ENCODE measurements around the gene RASSF3. TPM values are rescaled to one million over a fixed set of nuclear protein-coding genes. Genes with fewer than 3 reads are reported as not detected.

The RASSF3 gene
- total RNA-seq, 2 experiments from 2014 or later: 118 to 127 TPM

GRCh38 chr12:64590183-64590582, 20.1 kb upstream of the RASSF3 start:
- Mint-ChIP-seq H3K9me3 (no peaks in the 10 kb centered on the region), H3K27me3 (no peaks in the 10 kb centered on the region), H3K4me3 (no peak overlapping the region), H3K4me1 (ENCODE audit: low read depth) (peaks cover 20% of the 10 kb centered on the region), H3K27ac (no peak overlapping the region), H3K36me3 (ENCODE audit: low read depth) (no peaks in the 10 kb centered on the region)
- ChIA-PET CTCF (interaction anchor here (0.9 to 1.7 kb wide), 4 partner anchors 53 to 110 kb away, joined by 3 to 6 read pairs (median 3); no protein-coding TSS in a partner anchor), POLR2A (interaction anchor here (0.6 to 1.2 kb wide), 4 partner anchors 10 to 96 kb away, joined by 3 to 5 read pairs (median 4); no protein-coding TSS in a partner anchor)
- intact Hi-C loops (cut with DNase I, micrococcal nuclease): loop anchor here in 1 of 2 experiments (5.0 kb wide), 1 partner anchor 33 kb away; no protein-coding TSS in a partner anchor
- no peaks in the 10 kb centered on the region for H3K27me3 ChIP-seq (ENCODE audit: control insufficient read depth in 1 of 2, insufficient read depth in 2 of 2, low read length in 2 of 2)
- no peak for DNase-seq
- peaks cover 2% of the 10 kb centered on the region for H3K4me1 ChIP-seq (ENCODE audit: insufficient read depth, low read length)
- H3K36me3 ChIP-seq (ENCODE audit: insufficient read depth, low read length): no peaks in the 10 kb centered on the region
- H3K4me3 ChIP-seq (ENCODE audit: low read length): no peak overlapping the region
- TF ChIP-seq CTCF (IDR thresholded peaks at IDR 0.05): no peak
- no peak overlapping the region for H3K27ac ChIP-seq (ENCODE audit: low read depth in 1 of 2, low read length in 2 of 2)
- no peak for ATAC-seq (ENCODE audit: poor library complexity)
- H3K9me3 ChIP-seq (ENCODE audit: control insufficient read depth in 1 of 2, insufficient read depth in 1 of 2, low read length in 2 of 2): no peaks in the 10 kb centered on the region

GRCh38 chr12:64595863-64596793, 14.2 kb upstream of the RASSF3 start:
- intact Hi-C loops (cut with DNase I, micrococcal nuclease): no loop called here

More at GRCh38 chr12:64595863-64596793, 14.2 kb upstream of the RASSF3 start:
- Mint-ChIP-seq H3K27ac (peak overlapping the region; percentile 41), H3K4me1 (ENCODE audit: low read depth) (peaks cover 54% of the 10 kb centered on the region), H3K27me3 (no peaks in the 10 kb centered on the region), H3K4me3 (peak overlapping the region; percentile 12), H3K36me3 (ENCODE audit: low read depth) (no peaks in the 10 kb centered on the region), H3K9me3 (no peaks in the 10 kb centered on the region)
- CTCF ChIA-PET: interaction anchor here (1.0 kb wide), 1 partner anchor 102 kb away, joined by 3 read pairs; no protein-coding TSS in a partner anchor
- H3K4me1 ChIP-seq (ENCODE audit: insufficient read depth, low read length): peaks cover 31% of the 10 kb centered on the region
- H3K4me3 ChIP-seq (ENCODE audit: low read length): no peak overlapping the region
- ATAC-seq (ENCODE audit: poor library complexity) (no peak), DNase-seq (no peak)
- no peaks in the 10 kb centered on the region for H3K27me3 ChIP-seq (ENCODE audit: control insufficient read depth in 1 of 2, insufficient read depth in 2 of 2, low read length in 2 of 2)
- no peaks in the 10 kb centered on the region for H3K9me3 ChIP-seq (ENCODE audit: control insufficient read depth in 1 of 2, insufficient read depth in 1 of 2, low read length in 2 of 2)
- no peak overlapping the region for H3K27ac ChIP-seq (ENCODE audit: low read depth in 1 of 2, low read length in 2 of 2)
- no peak for TF ChIP-seq CTCF (IDR thresholded peaks at IDR 0.05)
- H3K36me3 ChIP-seq (ENCODE audit: insufficient read depth, low read length): no peaks in the 10 kb centered on the region
- POLR2A ChIA-PET: interaction anchor here (1.2 to 2.6 kb wide), 3 partner anchors 9 to 15 kb away, joined by 4 to 16 read pairs (median 4); partner anchors contain the start of gene RASSF3
